ENCODE data around the gene OR10A2.
"Not testable (repeated sequence)": the region's sequence is repeated elsewhere in the genome, so short reads cannot be mapped to it uniquely, and the experiment has no call there.

DNA sequence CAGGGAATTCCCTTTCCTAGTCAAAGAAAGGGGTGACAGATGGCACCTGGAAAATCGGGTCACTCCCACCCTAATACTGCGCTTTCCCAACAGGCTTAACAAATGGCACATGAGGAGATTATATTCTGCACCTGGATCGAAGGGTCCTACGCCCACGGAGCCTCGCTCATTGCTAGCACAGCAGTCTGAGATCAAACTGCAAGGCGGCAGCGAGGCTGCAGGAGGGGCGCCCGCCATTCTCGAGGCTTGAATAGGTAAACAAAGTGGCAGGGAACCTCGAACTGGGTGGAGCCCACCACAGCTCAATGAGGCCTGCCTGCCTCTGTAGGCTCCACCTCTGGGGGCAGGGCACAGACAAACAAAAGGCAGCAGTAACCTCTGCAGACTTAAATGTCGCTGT is 41.9 kb downstream of the OR10A2 start:
- TF ChIP-seq ZNF530 (tag by site-specific recombination; IDR thresholded peaks at IDR 0.05; ENCODE audit: low read depth); ZNF560 (tag by site-specific recombination; IDR thresholded peaks at IDR 0.05; ENCODE audit: borderline replicate concordance); WT1 (tag by site-specific recombination; IDR thresholded peaks at IDR 0.05); ZNF621 (tag by site-specific recombination; IDR thresholded peaks at IDR 0.05); ZNF266 (tag by site-specific recombination; IDR thresholded peaks at IDR 0.05; ENCODE audit: low read depth); ZNF624 (tag by site-specific recombination; IDR thresholded peaks at IDR 0.05); ZNF843 (tag by site-specific recombination; IDR thresholded peaks at IDR 0.05): not testable (repeated sequence)
- TF ChIP-seq, protein P1, sequence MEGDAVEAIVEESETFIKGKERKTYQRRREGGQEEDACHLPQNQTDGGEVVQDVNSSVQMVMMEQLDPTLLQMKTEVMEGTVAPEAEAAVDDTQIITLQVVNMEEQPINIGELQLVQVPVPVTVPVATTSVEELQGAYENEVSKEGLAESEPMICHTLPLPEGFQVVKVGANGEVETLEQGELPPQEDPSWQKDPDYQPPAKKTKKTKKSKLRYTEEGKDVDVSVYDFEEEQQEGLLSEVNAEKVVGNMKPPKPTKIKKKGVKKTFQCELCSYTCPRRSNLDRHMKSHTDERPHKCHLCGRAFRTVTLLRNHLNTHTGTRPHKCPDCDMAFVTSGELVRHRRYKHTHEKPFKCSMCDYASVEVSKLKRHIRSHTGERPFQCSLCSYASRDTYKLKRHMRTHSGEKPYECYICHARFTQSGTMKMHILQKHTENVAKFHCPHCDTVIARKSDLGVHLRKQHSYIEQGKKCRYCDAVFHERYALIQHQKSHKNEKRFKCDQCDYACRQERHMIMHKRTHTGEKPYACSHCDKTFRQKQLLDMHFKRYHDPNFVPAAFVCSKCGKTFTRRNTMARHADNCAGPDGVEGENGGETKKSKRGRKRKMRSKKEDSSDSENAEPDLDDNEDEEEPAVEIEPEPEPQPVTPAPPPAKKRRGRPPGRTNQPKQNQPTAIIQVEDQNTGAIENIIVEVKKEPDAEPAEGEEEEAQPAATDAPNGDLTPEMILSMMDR (tag by site-specific recombination; IDR thresholded peaks at IDR 0.05) = not testable (repeated sequence)
- TF ChIP-seq, protein P2, sequence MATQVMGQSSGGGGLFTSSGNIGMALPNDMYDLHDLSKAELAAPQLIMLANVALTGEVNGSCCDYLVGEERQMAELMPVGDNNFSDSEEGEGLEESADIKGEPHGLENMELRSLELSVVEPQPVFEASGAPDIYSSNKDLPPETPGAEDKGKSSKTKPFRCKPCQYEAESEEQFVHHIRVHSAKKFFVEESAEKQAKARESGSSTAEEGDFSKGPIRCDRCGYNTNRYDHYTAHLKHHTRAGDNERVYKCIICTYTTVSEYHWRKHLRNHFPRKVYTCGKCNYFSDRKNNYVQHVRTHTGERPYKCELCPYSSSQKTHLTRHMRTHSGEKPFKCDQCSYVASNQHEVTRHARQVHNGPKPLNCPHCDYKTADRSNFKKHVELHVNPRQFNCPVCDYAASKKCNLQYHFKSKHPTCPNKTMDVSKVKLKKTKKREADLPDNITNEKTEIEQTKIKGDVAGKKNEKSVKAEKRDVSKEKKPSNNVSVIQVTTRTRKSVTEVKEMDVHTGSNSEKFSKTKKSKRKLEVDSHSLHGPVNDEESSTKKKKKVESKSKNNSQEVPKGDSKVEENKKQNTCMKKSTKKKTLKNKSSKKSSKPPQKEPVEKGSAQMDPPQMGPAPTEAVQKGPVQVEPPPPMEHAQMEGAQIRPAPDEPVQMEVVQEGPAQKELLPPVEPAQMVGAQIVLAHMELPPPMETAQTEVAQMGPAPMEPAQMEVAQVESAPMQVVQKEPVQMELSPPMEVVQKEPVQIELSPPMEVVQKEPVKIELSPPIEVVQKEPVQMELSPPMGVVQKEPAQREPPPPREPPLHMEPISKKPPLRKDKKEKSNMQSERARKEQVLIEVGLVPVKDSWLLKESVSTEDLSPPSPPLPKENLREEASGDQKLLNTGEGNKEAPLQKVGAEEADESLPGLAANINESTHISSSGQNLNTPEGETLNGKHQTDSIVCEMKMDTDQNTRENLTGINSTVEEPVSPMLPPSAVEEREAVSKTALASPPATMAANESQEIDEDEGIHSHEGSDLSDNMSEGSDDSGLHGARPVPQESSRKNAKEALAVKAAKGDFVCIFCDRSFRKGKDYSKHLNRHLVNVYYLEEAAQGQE (tag by site-specific recombination; IDR thresholded peaks at IDR 0.05) = not testable (repeated sequence)
